HG02588 (cell line): ENCODE results near the gene HOXB6.
A peak's percentile ranks its signal among the peaks of the same experiment; 100 is the strongest.

ENCODE experiments used
- ATAC-seq: cut with Tn5 transposase; IDR thresholded peaks from one replicate; pipeline ENCODE4 v1.9.1; 2021; ENCODE audit warnings: mild to moderate bottlenecking, moderate library complexity; ENCODE audit not compliant: unreplicated experiment

HOXB6 gene

DNA sequence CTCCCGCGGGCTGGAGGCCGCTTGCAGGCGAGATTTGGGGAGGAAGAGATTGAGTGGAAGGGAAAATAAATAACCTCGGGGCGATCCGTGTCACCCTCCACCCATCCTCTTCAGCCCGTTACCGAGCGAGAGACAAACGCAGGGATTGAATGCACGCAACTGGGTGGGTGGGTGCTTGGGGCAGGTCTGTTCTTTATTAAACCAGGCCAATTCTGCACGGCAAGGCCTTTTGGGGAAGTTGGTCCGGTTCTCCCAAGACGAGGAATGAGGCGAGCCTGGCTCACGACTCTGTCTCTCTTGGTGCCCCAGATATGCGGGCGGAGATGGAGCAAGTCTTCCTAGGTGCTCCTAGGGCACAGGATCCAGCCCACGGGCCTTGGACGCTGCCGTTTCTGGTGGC, 6.4 kb upstream of the HOXB6 start:
- no peak for ATAC-seq

DNA sequence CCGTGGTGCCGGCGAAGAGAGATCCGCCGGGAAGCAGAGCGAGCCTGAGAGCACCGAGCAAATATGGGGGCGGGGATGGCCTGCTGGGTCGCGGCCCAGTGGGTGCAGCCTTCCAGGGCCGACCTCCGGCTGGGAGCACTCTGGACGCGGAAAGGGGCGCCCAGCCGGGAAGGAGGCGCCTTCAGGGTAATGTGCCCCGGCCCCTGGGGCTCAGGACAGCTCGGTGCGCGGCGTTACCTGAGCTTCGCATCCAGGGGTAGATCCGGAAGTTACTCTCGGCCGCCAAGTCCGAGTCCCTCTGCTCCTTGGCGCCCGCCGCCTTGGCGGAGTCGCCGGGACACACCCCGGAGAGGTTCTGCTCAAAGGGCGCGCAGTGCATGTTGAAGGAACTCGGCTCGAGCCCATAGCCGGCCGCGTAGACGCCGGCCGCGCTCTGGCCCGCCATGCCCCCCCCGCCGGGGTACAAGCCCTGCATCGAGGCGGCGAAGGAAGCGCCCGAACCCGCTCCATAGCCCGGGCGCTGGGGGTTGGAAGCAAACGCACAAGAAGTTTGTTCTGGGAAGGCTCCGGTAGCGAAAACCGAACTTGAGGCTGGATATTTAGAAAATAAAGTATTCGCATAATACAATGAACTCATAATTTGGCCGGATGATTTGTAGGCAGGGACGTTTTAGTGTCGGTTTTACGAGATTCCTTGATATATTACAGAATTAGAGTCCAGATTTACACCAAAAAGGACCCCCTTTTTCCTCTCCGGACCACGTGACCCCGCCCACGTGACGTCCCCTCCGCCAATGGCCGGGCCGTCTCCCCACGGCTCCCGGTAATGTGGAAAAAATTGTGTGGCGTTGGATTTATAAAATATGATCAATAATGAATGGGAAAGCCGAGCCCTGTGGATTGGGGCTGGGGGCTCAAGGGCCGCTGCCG, 5.8 kb upstream of the HOXB6 start, which contains the start of gene HOXB7:
HOXB7 (minus strand) TSS at position 736 of the 930 bp plus-strand sequence; CDS start at position 637, 99 bp downstream.
- no peak for ATAC-seq

DNA sequence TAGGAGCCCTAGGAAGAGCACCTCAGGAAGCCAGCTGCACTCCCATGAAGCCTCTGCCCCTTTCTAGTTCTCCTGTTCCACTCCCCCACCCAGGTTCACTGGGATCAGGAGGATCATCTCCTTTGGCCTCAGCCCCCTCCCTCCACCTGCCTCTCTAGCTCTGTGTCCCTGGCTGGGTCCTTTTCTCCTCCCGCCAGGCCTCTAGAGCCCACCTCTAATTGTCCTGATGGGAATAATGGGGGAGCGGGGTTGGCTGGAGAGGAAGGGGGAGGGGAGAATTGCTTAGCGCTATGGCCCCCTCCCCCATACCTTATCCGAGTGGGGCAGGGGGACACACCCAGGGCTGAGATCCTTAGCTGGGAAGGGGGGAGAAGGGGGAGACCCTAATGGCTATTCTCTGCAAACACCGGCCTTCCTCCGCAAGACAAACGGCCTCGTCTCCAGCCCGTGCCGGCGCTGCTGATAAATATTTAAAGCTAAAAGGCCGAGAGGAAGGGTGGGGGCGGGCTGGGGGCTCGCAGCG, 5.0 kb upstream of the HOXB6 start:
- no peak for ATAC-seq

DNA sequence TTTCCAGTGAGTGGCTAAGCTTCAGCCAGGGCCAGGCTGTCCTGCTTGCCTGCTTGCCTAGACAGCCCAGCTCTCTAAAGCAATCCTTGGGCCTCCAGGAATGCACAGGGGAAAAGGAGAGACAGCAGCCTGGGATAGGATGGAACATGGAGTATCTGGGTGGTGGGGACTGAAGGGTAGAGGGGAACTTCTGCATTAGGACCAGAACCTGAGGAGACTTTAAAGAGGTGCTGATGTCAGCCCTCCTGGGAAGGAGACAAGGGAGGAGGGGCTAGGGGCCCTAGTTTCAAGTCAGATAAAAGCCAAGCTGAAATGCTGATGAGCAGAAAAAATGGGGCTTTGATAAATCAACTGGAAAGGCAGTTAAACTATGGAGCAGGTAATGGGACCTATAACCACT, 4.2 kb upstream of the HOXB6 start:
- ATAC-seq, result no peak

DNA sequence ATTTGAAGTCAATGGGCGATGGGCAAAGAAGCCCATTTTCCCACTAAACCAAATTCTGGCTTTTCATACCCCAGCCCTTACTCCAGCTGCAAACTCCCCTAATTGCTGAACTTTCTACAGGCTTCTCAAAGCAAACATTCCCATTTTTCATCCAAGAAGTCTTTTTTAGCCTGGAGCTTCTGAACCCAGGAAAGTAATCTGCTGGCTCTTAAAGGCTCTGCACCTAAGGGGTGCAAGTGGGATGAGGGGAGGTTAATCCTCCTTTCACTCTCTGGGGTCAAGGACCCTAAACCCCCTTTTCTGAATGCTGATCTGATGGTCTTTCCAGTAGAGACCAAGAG, 3.7 kb upstream of the HOXB6 start:
- ATAC-seq, result no peak

DNA sequence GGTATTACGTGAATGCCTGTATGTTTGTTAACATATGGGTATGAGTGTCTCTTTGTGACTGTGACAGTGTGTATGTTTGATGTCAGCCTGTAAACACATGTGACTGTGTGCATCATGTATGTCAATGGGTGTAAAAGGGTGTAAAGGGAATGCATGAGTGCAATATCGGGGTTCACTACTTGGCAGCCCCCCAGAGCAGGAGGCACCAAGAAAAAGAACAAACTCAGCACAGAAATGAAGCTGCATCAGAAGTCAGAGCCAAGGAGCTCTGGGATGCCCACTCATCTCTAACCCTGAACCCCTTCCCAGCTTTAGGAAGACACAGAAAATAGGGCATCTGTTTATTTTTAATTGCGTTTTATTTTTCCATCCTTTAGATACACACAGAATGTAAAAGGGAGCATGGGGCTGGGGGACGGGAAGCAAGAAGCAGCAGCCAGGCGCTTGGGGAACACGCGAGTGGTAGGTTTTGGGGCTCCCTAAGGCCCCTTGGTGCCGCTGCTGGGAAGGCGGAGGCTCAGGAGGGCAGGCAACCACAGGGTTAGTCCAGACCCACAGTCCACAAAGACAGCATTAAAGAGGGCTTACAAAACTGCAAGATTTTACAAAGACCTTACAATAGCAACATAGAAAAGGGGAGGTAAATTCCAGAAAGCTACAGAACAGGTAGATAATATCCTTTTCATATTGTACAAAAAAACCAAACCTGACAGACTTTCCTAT, 2.3 kb upstream of the HOXB6 start:
- no peak for ATAC-seq

DNA sequence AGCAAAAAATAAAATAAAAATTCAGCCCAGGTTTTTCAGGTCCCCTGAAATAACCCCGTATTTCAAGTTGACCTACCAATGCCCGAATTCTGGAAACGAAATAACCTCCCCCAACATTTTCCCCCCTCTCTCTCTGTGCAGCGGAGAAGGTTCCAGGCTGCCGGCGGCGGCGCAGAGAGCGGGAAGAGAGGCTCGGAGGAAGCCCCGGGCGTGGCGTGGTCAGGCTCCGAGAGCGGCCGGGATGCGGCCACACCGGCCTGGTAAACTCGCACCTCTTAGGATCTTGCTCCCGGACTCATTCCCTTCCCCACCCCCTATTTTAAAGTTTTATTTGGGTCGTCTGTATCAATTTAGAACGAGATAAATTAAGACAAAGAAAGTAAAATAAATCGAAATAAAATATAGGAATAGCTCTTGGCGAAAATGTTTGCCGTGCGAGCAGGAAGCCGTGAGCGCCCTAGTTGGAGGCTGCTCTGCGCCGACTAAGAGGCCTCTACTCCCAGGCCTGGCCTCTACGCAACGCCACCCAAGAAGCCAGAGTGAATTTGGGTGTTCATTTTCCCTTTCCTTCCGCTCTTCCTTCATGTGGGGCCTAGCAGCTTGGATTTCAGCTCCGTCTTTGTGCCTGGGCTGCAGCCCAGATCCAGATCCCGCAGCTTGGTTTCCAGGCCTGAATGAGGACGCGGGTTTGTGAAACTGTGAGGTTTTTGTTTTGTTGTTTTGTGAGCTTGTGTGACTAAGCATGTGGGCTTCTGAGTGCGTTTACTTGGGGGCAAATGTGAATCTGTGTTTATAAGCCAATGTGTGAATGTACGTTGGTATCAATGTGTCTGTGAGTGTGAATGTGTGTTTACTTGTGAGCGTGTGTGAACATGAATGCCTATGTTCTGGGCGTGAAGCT, 1.5 kb upstream of the HOXB6 start:
- ATAC-seq, result no peak

DNA sequence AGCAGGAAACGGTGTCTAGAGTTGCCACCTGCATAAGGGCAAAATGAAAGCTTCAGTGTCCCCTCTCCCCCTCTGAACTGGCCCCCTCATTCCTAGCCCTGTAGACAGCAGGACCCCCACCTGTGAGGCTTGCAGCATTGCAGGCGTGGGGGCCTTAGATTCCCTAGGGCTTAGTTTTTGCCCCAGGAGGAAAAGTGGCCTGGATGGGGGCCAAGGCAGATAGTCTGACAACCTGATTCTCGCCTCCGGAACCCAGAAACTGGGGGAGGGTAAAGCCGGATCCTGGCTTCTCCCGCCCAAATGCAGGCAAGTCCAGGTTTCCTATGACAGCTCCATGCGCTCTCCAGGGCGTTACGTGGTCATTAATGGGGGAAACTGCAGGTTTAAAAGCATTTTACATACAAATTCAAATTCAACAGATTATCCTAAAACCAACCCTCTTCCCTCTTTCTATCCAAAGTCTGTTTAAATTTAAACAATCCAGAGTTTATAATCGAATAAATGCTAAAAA, 678 bp upstream of the HOXB6 start:
- ATAC-seq, result no peak

DNA sequence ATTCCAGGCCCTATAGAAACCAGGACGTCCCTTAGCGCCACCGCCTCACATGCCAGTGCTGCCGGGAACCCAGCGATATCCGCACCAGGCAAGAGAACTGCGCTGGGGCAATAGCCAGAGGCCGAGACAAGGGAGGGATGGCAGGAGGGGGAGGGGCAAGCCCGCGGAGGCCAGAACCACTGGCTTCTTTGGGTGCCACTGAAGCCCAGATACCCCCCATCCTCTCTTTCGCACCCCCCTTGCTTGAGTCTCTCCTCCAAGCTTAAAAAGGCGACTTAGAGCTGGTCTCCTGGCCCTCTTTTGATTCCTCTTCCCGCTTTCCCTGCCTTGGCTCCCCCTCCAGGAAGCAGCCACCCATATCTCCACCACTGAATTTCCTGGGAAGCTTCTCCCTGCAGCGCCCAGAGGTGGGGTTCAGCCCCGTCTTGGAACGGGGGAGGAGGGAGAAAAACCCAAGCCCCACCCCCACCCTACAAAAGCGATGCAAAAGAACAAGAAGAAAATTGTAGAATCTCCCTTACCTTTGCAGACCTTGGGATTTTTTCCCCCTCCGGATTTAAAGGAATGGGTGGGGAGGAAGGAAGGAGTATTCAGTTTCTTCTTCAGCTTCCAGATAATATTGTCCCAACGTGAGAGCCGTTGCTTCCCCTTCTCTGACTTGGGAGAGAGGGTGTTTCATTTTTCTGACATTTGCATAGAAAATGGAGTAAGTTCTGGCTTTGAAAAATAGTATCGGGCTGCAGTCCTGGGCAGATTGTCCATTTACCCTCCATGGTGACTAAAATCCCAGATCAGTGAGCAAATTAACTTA, 622 bp downstream of the HOXB6 start:
- no peak for ATAC-seq

DNA sequence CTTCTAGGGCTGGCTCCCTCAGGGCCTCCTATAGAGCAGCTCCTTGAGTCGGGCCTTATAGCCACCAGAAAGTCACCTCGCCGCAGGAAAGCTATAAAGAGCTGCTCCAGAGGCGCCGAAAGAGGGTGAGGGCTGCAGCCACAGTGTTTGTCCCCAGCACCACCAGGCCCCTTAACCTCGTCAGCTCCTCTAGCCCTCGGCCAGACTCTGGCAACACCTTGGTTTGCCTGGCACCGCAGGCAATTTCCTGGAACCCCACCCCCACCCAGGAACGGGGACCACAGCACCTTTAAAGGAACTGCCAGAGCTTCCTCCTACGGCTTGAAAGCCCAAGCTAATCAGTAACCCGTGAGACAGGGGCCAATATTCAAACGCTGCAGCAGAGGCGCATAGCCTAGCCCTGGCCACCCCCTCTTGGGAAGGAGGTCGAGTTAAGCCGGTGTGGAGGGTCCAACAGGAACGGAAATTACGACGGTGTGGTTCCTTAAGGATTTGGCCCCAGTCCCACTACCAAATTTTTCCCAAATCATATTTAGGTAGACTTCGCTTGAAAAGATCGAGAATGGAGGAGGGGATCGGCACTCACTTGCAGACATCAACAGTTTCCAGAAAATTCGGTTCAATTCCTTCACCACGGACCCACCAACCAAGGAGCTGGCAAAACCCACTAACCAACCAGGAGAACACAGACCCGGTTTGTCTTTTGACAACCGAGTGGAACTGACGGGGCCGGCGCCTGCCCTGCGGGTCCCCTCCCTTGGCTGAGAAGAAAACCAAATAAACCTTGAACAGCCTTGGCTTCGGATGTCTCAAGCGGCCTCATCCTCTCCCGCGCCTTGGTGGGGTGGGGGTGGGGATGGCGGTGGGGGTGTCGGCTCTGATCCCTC, 3.0 kb downstream of the HOXB6 start:
- ATAC-seq, result peak; percentile 10

DNA sequence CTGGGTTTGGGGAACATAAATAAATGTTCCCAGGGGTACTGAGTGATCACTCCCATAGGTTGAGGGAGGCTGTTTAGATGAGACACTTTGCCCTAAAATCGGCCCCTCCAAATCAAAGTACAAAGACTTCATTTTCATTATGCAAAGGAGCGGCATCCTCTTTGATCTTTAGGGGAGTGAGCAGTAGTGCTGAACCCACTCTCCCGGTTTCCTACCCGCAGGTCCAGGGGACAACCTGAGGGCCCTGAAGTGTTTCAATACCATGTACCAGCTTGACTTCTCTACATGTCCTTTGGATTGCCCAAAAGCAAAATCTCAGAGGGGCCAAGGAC, 3.6 kb downstream of the HOXB6 start:
- ATAC-seq, result no peak

DNA sequence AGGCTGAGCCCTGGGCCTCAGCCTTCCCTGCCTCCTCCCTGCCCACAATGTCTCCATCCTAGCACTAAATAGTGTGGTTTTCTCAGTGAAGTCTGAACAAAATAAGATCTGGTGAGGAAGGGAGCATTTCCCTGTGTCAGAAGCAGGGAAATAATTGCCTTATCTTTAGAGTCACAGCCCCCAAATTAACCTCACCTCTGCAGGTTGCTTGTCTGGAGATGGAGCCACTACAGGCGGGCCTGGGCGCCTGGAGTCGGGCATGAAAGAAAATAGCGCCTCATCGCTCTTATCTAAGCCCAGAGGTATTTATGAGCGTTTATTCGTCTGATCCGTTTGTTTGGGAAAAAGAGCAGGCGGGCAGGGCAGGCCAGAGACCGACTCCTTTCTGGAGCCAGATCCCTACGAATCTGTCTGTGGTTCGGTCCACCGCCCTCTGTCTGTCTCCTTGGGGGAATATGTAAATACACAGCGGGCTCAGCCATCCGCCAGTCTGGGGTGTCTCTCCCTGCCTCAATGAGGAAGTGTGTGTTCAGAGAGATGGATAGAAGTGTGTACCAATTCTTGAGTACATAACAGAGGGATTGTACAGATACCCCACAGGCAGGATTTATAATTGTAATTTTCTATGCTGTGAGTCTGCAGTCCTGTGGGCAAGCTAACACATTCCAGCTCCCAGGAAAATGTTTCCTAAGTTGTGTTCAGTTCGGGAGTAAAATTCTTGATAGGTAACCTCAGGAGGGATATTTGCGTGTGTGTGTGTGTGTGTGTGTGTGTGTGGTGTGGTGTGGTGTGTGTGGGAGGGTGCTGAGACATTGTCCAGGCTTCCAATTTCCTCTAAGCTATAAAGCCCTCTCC, 4.3 kb downstream of the HOXB6 start:
- no peak for ATAC-seq

DNA sequence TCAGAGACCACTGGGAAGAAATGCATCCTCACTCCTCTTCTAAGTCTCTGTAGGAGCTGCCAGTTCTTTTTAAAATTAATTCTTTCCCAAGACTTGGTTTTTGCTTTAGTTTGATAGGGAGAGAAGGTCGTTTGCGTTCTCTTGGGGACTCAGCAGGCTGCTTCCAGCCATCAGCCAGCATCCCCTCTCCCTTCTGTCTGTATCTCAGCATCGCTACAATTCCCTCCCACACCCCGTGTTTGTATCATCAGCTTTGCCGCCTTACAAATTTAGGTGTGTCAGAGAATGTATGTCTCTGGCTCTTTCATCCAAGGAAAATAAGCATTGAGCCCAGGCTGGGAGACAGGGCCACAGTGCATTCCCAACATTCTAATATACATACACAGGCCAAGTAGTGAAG, 5.4 kb downstream of the HOXB6 start:
- ATAC-seq, result no peak

DNA sequence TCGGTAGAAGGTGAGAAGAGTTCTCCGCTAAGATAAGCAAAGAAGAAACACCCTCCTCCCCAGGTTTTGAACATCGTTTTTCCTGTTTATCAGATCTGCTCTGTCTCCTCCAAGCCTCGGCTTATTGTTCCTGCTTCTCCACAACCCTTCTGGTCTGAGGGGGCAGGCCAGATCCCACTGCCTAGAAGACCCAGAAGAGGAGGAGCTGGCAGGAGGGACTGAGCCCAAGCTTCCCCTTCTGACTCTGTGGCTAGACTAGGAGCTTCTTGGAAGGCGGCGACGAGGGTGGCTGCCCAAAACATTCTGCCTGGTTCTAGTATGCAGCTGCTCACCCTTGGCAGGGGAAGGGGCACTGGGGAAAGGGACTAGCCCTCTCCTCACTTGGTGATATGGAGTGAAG, 6.0 kb downstream of the HOXB6 start:
- ATAC-seq, result no peak

DNA sequence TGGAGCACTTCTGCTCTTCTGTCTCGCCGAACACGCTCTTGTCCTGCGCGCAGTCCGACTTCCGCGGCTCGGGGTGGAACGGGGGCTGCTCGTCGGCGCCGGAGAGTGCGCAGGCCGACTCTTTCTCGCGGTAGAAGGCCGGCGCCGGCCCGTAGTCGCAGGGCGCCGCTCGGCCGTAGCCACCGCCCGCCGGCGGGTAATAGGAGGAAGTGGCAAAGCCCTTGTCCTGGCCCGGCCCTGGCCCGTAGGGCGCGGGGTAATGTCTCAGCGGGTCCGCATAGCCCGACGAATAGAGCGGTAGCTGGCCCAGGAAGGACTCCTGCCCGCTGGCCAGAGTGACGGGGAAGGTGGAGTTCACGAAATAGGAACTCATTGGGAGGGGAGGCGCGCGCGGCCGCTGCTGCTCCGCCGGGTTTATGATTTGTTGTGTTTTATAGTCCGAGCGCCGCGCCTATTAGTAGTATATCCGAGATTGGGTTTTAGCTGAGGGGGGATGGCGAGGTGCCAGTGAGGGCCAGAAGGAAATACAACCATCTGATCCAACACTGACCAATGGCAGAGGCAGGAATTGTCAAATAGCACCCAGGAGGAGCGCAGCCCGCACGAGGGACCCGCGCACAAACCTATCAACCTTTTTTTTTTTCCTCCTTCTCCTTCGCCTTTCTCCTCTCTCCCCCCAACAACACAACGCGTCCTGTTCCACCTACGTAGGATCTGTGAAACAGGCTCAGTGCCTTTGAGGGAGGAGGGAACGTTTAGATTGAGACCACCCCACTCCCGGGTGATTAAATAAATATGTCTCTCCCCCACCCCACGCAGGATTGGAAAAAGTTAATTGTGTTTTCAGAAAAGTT, 6.8 kb downstream of the HOXB6 start:
- ATAC-seq, result no peak

DNA sequence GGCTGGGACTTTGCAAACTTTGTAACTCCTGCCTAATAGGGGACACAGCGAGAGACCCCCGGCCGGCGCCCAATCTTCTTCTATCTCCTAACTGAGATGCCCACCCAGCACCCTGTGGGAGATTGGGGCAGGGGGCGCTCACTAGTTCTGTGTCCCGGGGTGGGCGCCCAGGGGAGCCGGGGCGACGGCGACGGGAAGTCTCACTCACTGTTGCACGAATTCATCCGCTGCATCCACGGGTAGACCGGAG, 7.3 kb downstream of the HOXB6 start:
- no peak for ATAC-seq

DNA sequence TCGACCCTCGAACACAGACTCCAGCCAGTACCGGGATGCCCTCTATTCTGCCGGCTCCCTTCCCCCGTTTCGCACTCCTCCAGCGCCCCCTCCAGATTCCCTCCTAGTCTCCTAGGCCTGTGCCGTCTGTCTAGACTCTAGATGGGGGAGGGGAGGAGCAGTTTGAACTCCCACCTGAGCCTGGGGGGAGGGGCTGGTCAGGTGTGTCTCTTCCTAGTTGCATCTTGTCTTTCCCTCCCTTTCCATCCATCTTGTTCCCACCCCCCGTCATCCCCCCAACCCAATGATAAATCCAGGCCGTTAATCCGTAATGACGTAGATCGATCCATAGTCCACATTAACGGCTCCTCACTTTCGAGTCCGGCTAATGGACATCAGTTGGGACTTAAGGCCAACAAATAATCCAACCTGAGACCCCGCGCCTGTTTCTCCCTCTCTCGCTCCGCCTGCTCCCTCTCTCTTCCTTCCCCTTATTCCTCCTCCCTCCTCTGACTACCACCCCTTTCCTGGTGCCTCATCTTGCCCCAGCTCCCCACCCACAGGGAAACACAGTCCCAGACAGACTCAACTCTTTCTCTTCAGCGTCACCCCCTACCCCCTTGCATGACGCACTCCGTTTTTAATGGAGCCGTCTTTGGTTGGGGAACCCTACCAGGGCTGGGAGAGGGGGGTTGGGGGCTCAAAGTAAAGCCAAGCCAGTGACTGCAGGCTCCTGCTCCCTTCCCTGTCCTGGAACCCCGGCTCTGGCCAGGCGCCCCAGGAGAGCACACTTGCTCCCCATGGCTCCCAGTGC, 7.9 kb downstream of the HOXB6 start:
- no peak for ATAC-seq
